Breast epithelium (tissue), 3 donors: ENCODE measurements around the gene RSRC2.

ENCODE experiments used
- POLR2A ChIP-seq: fragments of 450-650 bp; IDR thresholded peaks from one replicate; pipeline ENCODE4 v1.6.1; 2016; ENCODE audit warnings: antibody characterized with exemption, mild to moderate bottlenecking, moderate library complexity
- TF ChIP-seq, protein P1 (sequence below), 3 donors: fragments of 450-650 bp; IDR thresholded peaks; one replicate each; pipeline ENCODE4 v1.5.1; 2016 to 2017; ENCODE audit warnings: antibody characterized with exemption in 3 of 3, mild to moderate bottlenecking in 3 of 3, moderate library complexity in 3 of 3

DNA sequence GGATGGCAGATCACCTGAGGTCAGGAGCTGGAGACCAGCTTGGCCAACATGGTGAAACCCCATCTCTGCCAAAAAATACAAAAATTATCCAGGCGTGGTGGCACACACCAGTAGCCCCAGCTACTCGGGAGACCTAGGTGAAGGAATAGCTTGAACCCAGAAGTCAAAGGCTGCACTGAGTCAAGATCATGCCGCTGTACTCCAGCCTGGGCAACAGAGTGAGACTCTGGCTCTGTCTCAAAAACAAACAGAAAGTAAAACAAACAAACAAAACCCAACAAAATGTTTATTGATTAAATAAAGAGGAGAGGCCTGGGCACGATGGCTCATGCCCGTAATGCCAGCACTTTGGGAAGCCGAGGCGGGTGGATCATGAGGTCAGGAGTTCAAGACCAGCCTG is 31.5 kb downstream of the RSRC2 start:
- TF ChIP-seq, protein P1, sequence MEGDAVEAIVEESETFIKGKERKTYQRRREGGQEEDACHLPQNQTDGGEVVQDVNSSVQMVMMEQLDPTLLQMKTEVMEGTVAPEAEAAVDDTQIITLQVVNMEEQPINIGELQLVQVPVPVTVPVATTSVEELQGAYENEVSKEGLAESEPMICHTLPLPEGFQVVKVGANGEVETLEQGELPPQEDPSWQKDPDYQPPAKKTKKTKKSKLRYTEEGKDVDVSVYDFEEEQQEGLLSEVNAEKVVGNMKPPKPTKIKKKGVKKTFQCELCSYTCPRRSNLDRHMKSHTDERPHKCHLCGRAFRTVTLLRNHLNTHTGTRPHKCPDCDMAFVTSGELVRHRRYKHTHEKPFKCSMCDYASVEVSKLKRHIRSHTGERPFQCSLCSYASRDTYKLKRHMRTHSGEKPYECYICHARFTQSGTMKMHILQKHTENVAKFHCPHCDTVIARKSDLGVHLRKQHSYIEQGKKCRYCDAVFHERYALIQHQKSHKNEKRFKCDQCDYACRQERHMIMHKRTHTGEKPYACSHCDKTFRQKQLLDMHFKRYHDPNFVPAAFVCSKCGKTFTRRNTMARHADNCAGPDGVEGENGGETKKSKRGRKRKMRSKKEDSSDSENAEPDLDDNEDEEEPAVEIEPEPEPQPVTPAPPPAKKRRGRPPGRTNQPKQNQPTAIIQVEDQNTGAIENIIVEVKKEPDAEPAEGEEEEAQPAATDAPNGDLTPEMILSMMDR (IDR thresholded peaks at IDR 0.05) = no peak
- TF ChIP-seq POLR2A = no peak
